Measurements from ENCODE around the gene ARMC2.
"Not testable (repeated sequence)": the region's sequence is repeated elsewhere in the genome, so short reads cannot be mapped to it uniquely, and the experiment has no call there.

ARMC2 gene

DNA sequence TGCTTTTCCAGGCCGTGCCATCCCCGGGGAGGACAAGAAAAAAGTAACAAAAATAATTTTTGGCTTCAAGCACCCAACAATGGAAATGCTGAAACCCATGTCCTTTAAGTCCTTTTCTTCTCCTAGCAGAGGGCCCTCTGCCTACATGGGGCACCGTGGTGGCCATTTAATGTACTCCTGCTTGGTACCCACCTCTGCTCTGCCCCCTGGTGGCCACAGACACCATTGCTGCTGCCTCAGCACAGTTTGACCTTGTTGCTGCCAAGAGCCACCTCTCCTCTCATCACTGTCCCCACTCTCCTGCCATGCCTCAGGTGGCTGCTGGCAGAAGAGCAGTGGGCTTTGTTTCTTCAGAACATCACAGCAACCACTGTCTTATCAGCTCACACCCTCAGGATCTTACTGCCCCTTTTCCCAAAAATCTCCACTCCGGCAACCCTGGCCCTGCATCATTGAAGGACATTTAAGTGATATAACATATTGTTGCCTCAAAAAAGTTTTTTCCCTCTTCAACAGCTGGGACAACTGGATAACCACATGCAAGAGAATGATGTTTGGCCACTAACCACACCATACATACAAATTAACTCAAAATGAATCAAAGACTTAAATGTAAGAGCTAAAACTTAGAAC, 12.9 kb upstream of the ARMC2 start:
- DNase-seq (ENCODE audit: low read depth): peak; percentile 77

DNA sequence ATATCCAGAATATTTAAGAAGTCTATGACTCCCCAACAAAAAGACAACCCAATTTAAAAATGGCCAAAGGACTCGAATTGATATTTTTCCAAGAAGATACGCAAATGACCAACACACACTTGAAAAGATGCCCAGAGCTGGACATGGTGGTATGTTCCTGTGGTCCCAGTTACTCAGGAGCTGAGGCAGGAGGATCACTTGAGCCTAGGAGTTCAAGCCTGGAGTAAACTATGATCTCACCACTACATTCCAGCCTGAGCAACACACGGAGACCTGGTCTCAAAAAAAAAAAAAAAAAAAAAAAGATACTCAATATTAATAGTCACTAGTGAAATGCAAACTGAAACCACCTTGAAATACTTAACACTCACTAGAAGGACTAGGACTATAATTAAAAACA, 12.2 kb upstream of the ARMC2 start:
- DNase-seq (ENCODE audit: low read depth): no peak

DNA sequence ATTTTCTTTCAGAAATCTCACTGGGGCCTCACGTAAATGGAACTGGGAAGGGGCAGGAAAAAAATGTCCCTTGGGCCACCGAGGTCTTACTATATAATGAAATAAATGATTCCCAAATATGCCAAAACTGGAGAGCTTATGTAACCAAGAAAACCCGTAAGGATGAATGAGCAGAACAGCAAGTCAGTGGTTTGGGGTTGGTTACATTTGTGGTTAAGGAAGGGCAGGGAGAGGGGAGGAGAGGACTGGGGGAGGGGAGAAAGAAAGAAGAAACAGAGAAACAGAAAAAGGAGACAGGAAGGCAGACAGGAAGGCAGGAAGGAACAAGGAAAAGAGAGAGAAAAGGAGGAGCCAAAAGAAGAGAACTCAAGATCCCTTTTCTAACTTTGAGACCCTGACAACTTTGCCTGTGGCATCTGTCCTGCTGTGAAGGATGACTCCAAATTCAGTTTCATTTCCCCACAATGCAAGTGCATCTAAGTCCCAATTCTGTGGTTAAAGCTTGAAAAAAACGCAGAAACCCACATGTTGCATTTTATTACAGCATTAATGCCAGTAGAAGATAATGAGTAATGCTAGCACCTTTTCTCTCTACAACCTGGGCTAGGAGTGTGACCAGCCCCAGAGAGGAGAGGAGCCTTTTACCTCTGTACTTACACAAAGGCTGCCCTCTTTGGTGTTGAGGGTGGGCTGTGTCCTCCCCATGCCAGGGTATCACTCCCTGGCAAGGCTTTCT, 10.8 kb upstream of the ARMC2 start:
- no peak for DNase-seq (ENCODE audit: low read depth)

DNA sequence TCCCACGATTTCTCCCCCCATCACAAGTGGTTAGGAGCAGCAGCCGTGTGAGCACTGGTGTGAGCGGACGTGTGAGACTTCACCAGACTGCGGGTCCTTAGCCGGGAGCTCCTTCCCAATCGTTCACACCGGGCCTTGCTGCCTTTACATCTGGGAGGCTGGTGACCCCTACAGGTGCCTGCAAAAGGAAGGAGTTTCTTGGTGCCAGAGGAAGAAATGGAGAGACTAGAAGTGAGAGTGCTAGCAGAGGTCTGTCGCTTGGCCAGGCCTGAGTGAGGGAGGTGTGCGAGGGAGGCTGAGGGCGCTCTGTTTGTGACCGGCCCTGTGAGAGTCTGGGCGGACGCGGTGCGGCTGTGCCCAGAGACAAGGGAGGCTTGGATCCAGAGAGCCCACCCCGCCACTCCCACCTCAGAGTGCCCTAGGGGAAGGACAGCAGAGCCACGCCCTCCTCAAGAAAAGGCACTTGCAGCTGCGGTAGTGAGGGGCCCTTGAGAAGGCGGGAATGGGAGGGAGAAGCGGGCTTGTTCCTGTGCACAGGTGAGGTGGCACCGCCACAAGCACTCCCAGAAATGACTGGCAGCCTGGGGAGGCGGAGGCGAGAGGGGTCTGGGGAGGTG, 10.0 kb upstream of the ARMC2 start:
- no peak for DNase-seq (ENCODE audit: low read depth)

DNA sequence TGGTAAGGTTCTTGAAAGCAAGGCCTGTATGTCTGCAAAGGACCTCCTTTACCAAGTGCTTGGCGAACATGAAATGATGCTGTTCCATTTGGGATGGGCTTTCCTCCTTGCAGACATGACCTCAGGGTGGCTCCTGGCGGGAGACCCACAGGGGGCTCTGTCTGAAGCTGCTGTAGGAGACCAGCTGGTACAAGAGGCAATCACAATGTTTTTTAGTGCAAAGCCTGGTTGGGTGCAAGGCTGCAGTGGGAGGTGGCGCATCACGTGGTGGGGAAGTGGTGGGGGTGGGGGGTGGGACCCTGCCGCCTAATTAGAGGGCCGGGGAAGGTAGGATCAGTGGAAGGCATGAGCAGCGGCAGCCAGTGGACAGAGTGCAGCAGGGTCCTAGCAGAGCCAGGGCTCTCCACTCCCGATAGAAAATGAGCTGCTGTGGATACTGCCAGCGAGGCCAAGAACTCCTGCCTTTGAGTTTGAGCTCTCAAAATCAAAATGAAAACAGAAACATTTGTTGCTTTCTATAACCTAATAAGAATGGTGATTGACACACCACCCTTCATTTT, 9.1 kb upstream of the ARMC2 start:
- no peak for DNase-seq (ENCODE audit: low read depth)

DNA sequence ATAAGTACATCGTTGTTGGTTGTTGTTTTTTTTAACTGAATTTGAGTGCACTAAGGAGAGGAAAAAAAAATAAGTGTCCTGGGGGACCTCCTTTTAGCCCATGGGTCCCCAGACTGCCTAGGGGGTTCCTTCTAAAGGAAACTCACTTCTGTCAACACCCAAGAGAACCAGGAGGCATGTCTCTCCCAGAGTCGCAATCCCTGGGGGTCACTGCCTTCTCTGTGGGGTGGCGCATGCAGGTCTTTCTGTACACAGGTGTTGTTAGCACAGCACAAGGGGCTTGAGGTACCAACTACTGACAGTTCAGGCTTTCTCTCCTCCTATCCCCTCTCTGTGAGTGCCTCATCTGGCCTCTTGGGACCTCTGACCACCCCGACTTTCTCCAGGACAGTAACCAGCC, 7.3 kb upstream of the ARMC2 start:
- DNase-seq (ENCODE audit: low read depth): no peak

DNA sequence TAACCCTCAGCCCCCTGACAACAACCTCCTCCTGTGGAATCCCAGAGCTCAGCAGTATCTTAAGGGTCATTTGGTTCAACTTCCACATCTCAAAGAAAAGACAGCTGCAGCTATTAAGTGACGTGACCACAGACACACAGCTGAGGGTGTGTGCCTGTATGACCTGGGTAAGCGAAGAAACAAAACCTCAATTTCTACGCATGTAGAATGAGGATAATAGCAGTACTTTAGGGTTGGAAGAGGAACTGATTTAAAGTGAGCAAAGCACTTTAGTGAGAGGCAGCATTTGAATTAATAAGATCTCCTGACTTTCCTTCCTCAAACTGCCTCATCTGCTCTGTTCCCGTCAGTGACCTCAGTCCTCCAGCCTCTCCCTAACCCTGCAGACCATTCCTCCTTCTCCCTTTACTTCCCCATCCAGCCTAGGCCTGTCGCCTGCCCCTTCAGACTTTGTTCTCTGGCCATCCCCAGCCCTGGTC, 6.8 kb upstream of the ARMC2 start:
- DNase-seq (ENCODE audit: low read depth): no peak

DNA sequence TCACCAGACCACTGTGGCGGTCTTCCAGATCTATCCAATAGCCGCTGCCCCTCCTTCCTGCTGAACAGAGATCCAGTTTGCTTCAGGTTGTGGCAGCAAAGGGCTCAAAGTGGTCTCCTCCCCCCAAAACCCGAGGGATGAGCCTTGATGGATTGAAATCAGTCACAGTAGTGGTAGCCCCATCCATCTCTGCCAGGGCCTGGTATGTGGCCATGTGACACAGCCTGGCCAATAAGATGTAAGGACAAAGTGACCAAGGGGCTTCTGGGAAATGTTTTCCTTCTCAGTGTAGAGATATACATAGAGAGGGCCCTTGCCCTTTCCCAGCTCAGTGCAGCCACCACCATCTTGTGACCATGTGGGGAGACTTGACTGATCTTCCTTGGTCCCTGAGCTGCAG, 4.1 kb upstream of the ARMC2 start:
- no peak for DNase-seq (ENCODE audit: low read depth)

DNA sequence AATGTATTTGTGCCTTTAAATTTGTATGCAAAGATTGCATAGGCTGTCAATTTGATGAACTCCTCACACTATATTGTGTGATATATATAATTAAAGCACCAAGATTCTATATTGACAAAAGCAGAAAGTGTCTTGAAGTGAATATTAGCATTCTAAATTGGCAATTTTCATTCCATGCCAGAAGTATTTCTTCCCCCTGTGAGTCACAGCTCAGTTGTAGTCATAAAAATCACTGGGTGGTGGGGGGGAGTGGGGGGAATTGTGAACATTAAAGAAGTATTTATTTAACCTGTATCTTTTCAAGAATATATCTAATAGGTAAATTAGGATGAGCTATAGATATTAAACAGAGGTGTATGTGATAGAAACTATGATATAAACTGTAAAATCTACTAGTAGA, 3.1 kb upstream of the ARMC2 start:
- no peak for DNase-seq (ENCODE audit: low read depth)

DNA sequence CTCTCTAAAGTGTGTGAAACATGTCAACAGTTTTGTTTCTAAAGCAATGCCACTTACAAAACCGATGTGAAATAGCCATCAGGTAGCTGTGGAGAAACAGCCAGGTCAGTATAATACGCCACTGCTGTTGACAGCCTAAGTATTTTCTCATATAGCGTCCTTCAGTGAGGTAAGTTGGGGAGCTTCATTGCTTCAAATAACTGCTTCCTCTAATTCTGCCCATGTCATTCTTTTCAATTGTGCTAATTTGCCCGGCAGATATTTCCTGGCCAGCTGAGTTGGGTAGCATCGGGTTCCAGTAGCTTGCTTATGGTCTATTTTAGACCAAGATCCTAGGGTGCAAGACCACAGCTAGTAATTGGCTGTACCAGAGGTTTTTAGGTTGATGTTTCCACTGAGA, 2.1 kb upstream of the ARMC2 start:
- no peak for DNase-seq (ENCODE audit: low read depth)

DNA sequence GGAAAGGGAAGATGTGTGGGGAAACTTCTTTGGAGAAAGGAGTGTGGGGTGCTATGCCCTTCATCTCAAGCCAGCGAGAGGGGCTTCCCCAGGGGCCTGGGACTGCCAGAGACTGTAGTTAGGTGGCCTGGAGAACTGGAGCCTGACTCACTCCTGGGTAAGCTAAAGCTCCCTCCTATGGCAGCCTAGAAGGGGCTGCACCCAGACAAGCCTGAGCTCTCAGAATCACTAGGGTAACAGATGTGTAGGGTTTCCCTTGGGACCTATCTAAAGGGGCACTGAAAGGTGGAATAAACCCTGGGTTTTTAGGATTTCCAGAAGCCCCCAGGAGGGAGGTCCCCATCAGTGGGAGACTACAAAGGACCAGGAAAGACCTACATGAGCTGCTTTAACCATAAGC, 1.6 kb upstream of the ARMC2 start:
- no peak for DNase-seq (ENCODE audit: low read depth)

DNA sequence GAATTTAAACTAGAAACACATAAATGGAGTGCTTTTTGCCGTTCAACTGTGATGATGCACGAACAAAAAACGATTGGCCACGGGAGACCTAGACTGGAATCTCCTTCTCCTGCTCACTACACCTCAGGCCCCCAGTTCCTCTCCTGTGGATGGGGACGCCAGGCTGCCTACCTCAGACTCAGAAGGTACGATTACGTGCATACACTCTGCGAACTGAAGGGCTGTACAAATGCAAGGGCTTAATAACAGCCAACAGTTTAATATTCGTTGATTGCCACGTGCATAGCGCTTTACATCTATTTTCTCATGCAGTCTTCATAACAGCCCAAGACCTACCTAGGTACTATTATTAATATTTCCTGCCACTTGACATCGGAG, 495 bp upstream of the ARMC2 start:
- DNase-seq (ENCODE audit: low read depth): no peak

DNA sequence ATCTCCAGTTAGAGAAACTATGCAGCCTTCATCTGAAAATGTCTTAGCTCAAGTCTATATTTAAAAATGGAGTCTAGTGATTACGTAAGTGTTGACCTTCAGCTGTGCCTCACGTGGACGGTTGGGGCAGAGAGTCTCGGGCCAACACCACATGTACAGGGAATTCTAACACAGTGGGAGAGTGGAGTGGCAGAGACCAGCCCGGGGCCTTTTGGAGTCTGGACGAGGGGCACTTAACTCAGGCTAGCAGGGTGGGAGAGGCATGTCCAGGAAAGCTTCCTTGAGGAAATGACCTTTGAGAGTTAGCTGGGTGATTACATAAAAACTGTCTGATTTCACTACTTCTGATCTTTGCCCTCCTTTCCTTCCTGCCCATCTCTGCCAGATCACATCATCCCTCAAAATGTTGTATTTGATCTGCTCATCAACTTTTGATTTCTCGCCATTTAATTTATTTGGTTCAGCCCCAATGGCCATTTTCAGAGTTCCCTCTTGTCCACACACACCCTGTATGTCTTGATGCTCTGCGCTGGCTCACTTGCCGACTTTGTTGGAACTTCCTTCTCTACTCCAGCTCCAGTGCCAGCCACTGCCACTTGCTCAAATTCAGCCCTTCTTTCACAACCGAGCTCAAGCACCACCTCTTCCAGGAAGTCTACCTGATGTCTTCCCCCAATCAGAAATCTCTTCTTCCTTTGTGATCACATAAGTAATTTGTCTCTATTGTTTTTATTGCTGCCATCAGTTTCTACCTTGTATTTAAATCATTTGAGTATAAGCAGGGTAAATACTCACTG, 2.6 kb downstream of the ARMC2 start:
- DNase-seq (ENCODE audit: low read depth): no peak

DNA sequence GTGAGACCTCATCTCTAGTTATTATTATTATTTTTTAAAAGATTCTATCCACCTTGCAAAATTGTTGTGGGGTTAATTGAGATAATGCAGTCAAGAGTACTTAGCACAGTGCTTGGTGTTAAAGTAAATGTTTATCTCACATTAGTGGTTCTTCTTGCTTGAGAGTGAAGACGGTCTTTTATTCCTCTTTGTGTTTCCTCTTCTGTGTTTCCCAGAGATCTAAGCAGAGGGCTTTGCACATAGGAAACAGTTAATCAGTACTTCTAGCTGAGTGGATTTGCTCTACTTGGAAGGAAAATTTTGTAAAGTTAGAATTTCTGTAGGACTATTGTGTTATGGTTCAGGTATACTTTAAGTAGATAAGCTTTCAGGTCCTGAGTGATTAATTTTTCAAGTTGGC, 3.5 kb downstream of the ARMC2 start:
- no peak for DNase-seq (ENCODE audit: low read depth)

DNA sequence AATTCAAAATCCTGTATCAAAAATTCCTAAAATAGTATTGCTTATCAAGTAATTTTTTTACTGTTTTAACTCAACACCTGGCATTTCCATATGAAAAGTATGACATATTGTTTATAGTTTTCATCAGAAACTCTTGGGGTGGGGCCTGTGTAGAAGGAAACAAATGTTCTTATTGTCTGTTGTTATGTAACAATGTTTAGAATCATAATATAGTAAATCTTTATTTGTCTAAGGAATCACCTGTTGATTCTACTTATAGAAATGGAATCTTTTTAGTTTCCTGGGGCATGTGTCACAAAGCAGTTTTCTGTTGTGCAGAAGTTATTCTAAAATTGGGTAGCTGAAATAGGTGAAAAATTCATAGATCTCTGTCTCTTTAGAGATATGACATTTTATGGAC, 4.9 kb downstream of the ARMC2 start:
- DNase-seq (ENCODE audit: low read depth): no peak

DNA sequence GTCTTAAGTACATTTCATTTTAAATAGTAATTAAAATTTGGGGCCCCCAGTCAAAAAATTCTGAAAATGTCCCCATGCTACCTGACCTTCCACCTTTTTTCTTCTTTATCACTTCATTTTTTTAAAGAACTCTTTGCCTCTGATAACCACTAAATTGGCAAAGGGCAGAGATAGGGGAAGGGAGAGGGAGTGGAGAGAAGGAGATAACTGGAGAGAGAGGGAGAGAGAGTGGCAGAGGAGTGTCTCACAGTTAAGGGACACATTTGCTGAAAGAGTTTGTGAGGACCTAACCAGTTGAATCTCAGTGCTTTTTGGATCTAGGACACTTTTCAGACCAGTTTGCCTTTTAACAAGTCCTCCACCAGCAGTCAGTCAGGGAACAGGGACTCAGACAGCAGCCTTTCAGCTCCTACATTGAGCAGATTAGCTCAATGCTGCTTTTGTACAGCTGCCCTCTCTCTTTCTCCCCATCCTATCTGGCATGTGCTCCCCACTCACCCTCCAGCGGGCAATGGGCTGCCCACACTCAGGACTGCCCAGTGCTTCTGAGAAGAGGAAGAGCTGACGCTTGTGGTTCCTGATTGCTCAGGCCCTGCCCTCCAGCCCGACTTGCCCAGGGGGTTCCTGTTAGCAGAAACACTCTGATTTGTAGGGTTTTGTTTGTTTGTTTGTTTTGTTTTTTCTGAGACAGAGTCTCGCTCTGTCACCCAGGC, 14.4 kb downstream of the ARMC2 start:
- DNase-seq (ENCODE audit: low read depth): no peak

DNA sequence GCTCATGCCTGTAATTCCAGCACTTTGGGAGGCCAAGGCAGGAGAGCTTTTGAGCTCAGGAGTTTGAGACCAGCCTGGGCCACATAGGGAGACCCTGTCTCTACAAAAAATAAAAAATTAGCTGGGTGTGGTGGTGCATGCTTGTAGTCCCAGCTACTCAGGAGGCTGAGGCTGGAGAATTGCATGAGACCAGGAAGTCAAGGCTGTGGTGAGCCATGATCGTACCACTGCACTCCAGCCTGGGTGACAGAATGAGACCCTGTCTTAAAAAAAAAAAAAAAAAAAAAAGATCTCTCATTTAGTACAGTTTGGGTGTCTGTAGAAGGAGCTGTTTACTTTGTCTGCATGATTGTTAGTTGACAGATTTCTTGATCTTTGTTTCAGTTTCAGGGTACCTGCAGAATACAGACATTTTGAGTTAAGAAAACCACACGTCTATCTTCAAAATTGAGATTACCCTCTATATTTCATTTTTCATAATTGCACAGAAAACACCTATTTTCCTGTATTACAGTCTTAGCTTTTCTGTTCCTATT, 17.6 kb downstream of the ARMC2 start:
- DNase-seq (ENCODE audit: low read depth): not testable (repeated sequence)

DNA sequence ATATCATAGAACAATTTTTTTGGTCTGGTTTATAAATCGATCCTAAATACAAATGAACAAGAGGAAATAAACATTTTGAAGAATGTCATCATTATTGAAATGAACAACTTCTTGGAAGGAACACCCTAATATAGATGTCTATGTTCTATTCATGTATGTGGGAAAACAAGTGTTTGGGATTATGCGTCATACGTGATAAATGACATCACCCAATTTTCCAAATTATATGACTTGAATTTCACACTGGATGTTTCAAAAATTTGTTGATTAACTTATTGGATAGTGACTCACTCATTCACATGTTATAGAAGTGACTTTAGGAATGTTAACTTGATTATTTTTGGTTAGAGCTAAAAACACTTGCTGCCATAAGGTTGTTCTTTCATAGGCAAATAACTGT, 18.6 kb downstream of the ARMC2 start:
- no peak for DNase-seq (ENCODE audit: low read depth)

DNA sequence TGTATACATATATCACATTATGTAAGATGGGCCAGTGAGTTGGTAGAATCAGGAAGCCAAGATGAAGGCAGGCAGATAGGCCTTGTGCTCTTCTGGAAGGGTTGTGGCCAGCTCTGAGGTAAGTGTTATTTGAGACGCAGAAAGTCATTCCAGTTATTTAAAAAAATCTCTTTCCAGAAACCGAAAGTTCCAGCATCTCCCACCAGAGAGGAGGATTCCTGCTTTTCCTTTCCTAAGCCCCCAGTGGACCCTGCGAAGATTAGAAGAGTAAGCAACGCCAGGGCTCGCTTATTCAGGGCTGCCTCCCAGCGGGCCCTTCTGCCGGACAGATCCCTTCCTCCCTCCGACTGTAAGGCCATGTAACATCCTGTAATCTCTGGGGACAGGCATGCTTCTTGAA, 20.4 kb downstream of the ARMC2 start:
- no peak for DNase-seq (ENCODE audit: low read depth)

DNA sequence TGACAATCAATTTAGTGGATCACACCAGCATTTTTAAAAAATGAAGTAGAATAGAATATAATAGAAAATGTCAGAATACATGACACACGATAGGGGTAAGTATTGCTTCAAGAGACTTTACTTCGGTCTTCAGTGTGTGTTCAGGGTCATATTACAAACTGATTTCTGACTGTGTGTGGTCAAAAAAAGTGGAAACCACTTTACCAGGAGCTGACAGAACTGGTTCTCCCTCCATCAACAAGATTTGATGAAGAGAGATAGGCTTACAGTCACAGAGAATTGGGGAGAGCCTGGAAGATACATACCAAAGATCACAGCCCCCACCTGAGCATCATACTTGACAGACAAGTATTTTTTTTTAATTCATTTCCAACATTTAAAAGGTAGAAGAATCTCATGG, 21.7 kb downstream of the ARMC2 start:
- no peak for DNase-seq (ENCODE audit: low read depth)

DNA sequence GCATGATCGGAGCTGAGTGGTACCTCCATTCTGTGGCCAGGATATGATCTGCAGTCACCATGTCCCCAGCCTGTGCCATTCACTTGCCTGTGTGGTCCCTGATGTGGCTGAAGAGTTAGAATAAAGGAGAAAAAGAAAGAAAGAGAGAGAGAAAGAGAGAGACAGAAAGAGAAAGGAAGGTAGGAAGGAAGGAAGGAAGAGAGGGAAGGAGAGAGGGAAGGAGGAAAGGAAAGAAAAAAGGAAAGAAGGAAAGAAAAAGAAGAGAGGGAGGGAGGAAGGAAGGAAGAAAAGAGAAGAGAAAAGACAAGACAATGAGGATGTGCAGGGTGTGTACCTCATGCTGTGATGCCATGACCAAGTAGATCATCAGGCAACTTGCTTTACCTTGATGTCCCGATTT, 22.1 kb downstream of the ARMC2 start:
- no peak for DNase-seq (ENCODE audit: low read depth)

DNA sequence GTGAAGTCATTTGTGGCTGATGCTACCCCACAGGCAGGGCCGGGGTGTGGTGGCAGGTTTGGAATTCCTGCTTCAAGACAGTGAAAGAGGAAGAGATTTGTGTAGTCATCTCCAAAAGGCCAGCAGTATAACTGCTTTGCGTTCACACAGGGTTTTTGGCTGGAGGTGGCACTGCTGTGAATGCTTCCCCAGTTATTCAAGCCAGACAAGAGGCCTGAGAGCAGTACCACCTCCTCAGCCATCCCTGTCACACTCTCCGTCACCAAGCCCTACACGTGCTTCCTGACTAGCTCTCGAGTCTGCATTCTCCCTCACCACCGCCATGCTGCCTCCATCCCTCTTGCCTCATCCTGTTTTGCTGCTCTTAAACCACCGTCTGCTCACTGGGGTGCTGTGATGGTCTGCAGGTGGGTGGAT, 23.9 kb downstream of the ARMC2 start:
- no peak for DNase-seq (ENCODE audit: low read depth)

Data from activated gamma-delta T cell treated with anti-CD3 and anti-CD28 coated beads, Interleukin-2, amount 50 U/mL, for 16 hours (primary cell).